AG04450 (cell line): ENCODE measurements around the gene ITPR3. TPM values are rescaled to one million over a fixed set of nuclear protein-coding genes. Genes with fewer than 3 reads are reported as not detected.

Experiments
- CTCF ChIA-PET: fragments of 300-600, 350-600 bp; formaldehyde crosslinking; extraction: SDS; loops from one replicate; lab custom pipeline; 2022; ENCODE audit warnings: antibody characterized with exemption, inconsistent platforms; lab: Charles Lee
- POLR2A ChIA-PET: fragments of 350-600 bp; formaldehyde crosslinking; extraction: SDS; loops from one replicate; lab custom pipeline; 2021; ENCODE audit warnings: antibody characterized with exemption, inconsistent platforms; lab: Yijun Ruan, JAX
- DNase-seq: peaks from one replicate; pipeline ENCODE4 v3.0.0-alpha.2; 2011; ENCODE audit warnings: low read depth, low spot score
- H3K27ac ChIP-seq: one replicate; pipeline ENCODE4 v1.5.1; 2012; ENCODE audit warnings: low read depth, low read length, control low read depth
- H3K27me3 ChIP-seq: one replicate; pipeline ENCODE4 v1.6.0; 2012; ENCODE audit warnings: low read length; ENCODE audit not compliant: control insufficient read depth, insufficient read depth
- H3K4me3 ChIP-seq: 2 replicates; pipeline ENCODE4 v1.5.1; 2011; ENCODE audit warnings: mild to moderate bottlenecking, low read depth, low read length, control low read depth
- H3K9me3 ChIP-seq: 2 replicates; pipeline ENCODE4 v1.5.1; 2012; ENCODE audit warnings: low read length; ENCODE audit not compliant: control insufficient read depth, insufficient read depth
- CTCF ChIP-seq: IDR thresholded peaks from 2 replicates; pipeline ENCODE4 v1.5.1; 2011; ENCODE audit warnings: low read depth, low read length, control low read depth, inconsistent platforms
- polyA plus RNA-seq: library from polyadenylated mRNA; depleted of rRNA; stranded (reverse); fragments of >200 nt; gene quantifications from 2 replicates; pipeline ENCODE4 v1.2.3, GENCODE V29; 2011

ITPR3 gene
- polyA plus RNA-seq, 1 experiment, result 4.4 TPM

GRCh38 chr6:33698494-33698893 lies 77.4 kb downstream of the ITPR3 start:
- no peaks in the 10 kb centered on the region for H3K27me3 ChIP-seq
- no peak overlapping the region for H3K27ac ChIP-seq
- POLR2A ChIA-PET, result no interaction called here
- H3K4me3 ChIP-seq, result no peak overlapping the region
- no peaks in the 10 kb centered on the region; the same call in 1 of the 2 replicates for H3K9me3 ChIP-seq
- CTCF ChIA-PET, result interaction anchor here (1.3 kb wide), 1 partner anchor 108 kb away, joined by 6 read pairs; no protein-coding TSS in a partner anchor
- DNase-seq, result no peak
- TF ChIP-seq CTCF, result no peak

GRCh38 chr6:33699131-33699530 lies 78.0 kb downstream of the ITPR3 start:
- POLR2A ChIA-PET, result no interaction called here
- no peak overlapping the region for H3K27ac ChIP-seq
- no peaks in the 10 kb centered on the region; the same call in 1 of the 2 replicates for H3K9me3 ChIP-seq
- H3K4me3 ChIP-seq, result no peak overlapping the region
- no peaks in the 10 kb centered on the region for H3K27me3 ChIP-seq
- TF ChIP-seq CTCF, result no peak
- no peak for DNase-seq
- CTCF ChIA-PET, result interaction anchor here (1.3 kb wide), 1 partner anchor 109 kb away, joined by 6 read pairs; no protein-coding TSS in a partner anchor

GRCh38 chr6:33699739-33700138 lies 78.6 kb downstream of the ITPR3 start:
- no peaks in the 10 kb centered on the region; the same call in 1 of the 2 replicates for H3K9me3 ChIP-seq
- CTCF ChIA-PET, result interaction anchor here (0.8 to 3.9 kb wide), 8 partner anchors 9 to 115 kb away, joined by 3 to 38 read pairs (median 12); partner anchors contain the start of gene UQCC2
- POLR2A ChIA-PET, result no interaction called here
- no peak for TF ChIP-seq CTCF
- H3K4me3 ChIP-seq, result no peak overlapping the region
- no peaks in the 10 kb centered on the region for H3K27me3 ChIP-seq
- no peak for DNase-seq
- H3K27ac ChIP-seq, result no peak overlapping the region

- Histone ChIP-seq H3K27ac (no peak overlapping the region), H3K9me3 (no peaks in the 10 kb centered on the region; the same call in 1 of the 2 replicates), H3K27me3 (no peaks in the 10 kb centered on the region), H3K4me3 (no peak overlapping the region)
- ChIA-PET CTCF (interaction anchor here (0.8 to 3.9 kb wide), 13 partner anchors 8 to 116 kb away, joined by 3 to 38 read pairs (median 4); partner anchors contain the start of gene UQCC2), POLR2A (interaction anchor here (1.7 kb wide), 1 partner anchor 11 kb away, joined by 7 read pairs; the partner anchor contains the start of gene UQCC2)
- TF ChIP-seq CTCF, result peak; percentile 73
- peak; percentile 26 for DNase-seq
Observed at GRCh38 chr6:33700391-33701050, 79.4 kb downstream of the ITPR3 start.
